NCI-H128 (cell line): Measurements from ENCODE around the gene GPR31.
A peak's percentile ranks its signal among the peaks of the same experiment; 100 is the strongest.

ENCODE experiments used
- DNase-seq: peaks from one replicate; lab custom pipeline; 2025; ENCODE audit not compliant: unreplicated experiment; lab: John Stamatoyannopoulos, UW

Gene GPR31

DNA sequence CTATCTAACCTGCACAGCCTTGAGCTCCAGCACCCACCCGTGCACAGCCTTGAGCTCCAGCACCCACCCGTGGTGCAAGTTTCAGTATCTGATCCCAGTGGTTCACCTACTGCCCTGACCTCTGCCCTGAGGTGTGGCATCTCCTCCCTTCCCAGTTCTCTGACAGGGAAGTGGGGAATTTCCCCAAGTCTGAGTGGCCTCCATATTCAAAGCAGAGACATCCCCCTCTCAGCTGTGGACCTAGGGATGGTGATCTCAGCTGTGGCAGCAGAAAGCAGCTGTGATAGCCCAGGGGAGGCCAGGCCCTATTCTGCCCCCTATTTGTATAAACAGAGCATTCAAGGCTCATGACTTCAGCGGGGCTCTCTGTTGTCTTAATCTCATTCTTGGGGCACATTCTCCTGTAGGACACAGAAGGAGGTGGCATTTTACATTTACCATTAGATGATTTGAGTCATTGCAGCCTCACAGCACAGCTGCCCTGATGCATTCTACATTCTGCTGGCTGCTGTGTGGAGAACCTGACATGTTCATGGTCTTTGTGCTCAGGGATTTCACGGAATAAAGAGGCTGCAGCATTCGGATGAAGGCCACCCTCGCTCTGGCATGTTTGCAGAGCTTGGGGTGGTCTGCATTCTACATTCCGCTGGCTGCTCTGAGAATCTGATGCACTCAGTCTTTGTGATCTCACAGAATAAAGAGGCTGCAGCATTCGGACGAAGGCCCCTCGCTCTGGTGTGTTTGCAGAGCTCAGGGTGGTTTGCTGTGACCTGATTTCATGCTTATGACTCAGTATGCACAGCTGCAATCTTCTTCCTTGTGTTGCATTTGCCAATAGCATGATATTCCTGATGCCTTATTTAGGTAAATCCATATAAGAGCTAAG, 16.9 kb downstream of the GPR31 start:
- no peak for DNase-seq

GRCh38 chr6:167139761-167140160, 18.0 kb downstream of the GPR31 start:
- no peak for DNase-seq

GRCh38 chr6:167137881-167138280, 19.9 kb downstream of the GPR31 start:
- peak; percentile 47 for DNase-seq

GRCh38 chr6:167137081-167137480, 20.7 kb downstream of the GPR31 start:
- no peak for DNase-seq

GRCh38 chr6:167136376-167136775, 21.4 kb downstream of the GPR31 start:
- no peak for DNase-seq

DNA sequence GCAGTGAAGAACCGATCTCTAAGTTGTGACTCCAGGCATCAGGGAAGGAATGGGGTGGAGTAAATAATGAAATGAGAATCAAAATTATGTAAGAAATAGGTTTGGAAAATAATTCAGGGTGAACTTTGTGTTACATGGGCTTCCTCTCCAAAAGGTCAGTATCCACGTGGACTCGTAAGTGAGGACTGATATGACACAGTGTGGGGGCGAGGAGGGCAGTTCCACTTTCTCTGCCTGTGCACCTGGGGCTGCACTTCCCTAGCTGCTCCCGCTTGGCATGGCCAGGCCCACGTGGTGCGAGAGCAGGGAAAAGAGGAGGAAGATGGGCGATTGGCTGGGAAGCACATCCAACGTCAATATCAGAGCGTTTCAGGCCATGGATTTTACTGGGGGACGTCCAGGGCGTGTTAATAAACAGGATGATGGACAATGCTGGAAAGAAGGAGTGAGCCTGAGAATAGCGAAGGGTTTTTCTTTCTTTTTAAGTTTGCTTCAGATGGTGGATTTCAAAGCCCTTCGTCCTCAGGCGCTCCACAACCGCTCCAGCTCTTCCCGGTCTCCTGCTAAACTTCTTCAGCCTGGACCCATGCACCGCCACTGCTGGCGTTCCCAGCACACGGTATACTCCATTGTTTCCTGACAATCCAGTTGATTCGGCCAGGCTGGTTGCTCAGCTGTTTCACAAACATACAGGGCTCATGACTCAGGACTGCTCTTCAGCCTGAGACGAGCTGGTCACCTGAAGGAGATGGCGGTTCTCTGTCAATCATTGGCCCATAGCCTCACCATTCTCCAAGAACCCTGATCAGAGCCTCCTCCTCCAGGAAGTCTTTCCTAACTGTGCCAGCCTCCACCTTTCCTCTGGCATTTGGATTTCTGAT, 23.1 kb downstream of the GPR31 start:
- no peak for DNase-seq

GRCh38 chr6:167130712-167131684, 26.8 kb downstream of the GPR31 start:
- DNase-seq: no peak

DNA sequence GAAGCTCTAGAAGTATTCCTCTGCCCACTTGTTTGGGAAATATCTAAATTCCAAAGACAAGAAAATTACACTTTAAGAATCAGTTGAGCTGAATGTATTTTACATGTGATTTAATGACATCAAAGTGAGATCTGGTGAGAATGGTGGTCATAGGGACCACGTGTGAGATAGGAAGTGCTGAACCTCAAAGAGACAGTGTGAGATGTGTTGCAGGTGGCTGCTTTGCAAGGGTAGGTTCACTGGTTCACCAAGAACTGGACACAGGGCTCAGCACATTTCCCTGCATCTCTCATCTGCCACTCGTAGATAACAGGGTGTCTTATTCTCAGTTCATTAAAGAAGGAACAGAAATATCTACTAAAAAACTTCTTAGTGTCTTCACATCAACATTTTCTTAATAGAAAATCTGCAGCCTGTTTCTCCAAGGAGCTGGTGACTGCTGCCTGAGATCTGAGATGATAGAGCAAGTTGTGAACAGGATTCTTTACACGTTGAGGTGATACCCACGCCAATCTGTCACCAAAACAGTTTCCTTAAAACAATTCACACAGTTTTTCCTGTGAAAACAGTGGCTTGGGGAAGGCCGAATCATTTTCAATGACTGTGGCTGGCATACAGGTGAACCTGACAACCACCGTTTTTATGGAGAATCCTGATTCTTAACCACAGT, 27.6 kb downstream of the GPR31 start:
- DNase-seq: no peak

DNA sequence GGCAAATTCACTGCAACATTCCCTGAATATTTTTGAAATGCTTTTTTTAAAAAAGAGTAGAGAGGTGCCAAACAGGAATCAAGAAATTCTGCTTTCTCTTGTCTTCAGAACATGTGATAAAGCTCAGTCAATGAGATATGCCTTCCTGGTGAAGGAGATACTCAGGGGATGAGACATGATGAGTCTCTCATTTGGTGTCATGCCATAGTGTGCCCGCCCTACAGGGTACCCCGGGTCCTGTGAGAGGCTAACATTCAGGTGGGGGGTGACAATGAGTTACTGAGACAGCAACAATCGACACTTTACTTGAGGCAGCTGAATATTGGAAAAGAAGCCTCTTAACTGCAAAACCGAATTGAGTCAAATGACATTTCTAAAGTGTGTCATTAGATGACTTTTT, 28.2 kb downstream of the GPR31 start:
- no peak for DNase-seq

GRCh38 chr6:167129159-167129558, 28.6 kb downstream of the GPR31 start:
- DNase-seq: no peak

- no peak for DNase-seq
Observed at GRCh38 chr6:167127785-167128531, 29.8 kb downstream of the GPR31 start.

DNA sequence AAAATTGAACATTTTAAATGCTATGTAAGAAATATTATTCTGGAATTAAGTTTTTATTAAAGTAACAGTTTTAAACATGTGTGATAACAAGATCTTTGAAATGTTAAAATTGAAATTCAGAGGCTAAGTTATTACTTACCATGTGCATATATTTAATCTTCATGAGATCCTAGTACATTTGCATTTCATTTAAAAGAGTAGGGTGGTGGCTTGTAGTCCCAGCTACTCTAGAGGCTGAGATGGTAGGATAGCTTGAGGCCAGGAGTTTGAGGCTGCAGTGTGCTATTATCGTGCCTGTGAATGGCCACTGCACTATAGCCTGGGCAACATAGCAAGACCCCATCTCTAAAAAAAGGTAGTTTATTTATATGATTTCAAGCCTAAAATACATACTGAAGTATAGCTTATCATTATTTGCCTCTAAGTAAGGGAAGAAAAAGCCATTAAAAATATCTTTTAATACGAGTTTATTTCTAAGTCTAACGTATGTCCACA, 31.9 kb downstream of the GPR31 start:
- no peak for DNase-seq

- DNase-seq: no peak
Observed at GRCh38 chr6:167125410-167125809, 32.4 kb downstream of the GPR31 start.

- DNase-seq: no peak
Observed at GRCh38 chr6:167124753-167125152, 33.0 kb downstream of the GPR31 start.

DNA sequence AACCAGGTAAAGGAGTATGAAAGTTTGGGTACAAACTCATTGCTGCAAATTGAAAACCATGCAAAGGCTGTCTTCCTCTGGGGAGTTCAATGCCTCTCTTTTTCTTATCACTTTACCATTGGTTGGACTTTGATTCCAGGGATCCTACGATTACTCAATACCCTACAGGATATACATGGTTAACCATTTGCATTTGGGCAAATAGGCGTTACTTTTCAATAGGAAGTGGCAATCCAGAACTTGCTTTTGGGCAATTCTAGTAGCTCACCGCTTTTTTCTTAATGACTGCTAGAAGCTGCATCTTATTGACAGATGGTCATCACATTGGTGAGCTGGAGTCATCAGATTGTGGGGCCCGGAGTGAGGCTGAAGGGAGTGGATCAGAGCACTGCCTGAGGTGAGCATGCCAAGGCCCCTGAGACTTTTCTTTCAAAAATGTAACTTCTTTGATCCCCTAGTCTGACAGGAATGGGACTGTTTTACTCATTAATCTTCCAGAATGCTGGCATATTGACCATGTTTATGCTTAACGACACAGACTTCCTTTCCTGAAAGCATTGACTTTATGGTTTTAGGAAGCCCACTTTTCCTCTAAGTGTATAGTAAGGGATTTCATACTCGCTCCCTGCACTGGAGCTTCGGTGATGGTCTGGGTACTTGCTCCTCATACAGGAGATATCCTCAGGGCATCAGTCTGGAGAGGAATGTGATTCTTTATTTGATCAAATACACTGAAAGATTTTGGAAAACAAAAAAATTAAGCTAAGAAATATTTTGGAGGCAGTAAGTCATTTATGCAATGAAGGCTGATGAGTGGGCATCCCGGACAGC, 34.7 kb downstream of the GPR31 start, which contains the start of gene CCR6:
Gene CCR6 (plus strand): TSS at position 270 of the 831 bp plus-strand sequence. CDS start 13,039 bp downstream, outside the sequence.
- no peak for DNase-seq

- DNase-seq: no peak
Observed at GRCh38 chr6:167122041-167122826, 35.5 kb downstream of the GPR31 start.

DNA sequence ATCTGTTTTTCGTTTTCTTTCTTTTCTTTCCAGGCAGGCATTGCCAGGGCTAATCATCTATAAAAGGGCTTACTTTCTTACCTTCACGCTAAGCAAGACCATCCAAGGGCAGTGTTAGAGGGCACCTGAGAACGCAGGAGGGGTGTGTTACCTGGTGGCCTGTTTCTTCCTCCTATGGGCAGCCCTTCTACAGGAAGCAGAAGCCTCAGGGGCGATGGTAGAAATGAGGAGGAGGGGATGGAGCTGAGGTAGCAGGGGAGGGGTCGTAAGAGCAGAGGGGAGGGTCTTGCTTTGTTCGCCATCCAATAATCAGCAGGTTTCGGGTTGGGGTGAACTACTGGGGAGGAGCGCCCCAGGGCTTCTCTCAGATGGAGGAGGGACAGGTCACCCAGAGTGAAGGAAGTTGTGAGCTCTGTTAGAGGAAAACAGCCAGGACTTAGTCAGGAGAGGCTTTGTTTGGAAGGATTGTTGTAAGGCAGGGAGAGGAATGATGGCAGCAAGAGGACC, 36.4 kb downstream of the GPR31 start:
- DNase-seq: no peak

DNA sequence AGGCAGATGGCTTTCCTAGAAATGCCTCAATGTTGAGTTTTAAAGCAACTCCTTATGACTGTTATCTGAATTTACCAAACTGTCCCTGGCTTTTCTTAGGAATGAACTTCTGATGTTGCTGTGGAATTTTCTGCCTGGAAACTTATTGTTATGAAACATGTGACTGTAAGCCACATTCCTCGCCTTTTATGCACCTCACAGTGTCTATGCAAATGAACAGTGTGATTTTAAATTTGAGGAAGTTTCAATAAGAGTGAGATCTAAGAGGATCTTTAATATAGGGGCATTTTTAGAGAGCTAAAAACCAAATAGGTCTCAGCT, 37.2 kb downstream of the GPR31 start:
- no peak for DNase-seq
